HG03039 (cell line): Measurements from ENCODE around the gene CPLX3.

Source experiments
- ATAC-seq: cut with Tn5 transposase; IDR thresholded peaks from one replicate; pipeline ENCODE4 v1.9.1; 2021; ENCODE audit warnings: mild to moderate bottlenecking, moderate library complexity; ENCODE audit not compliant: unreplicated experiment

The CPLX3 gene

GRCh38 chr15:74827614-74828013 is 1.2 kb downstream of the CPLX3 start:
- ATAC-seq, result no peak

GRCh38 chr15:74828835-74829234 is 2.4 kb downstream of the CPLX3 start:
- no peak for ATAC-seq

GRCh38 chr15:74829486-74829885 is 3.1 kb downstream of the CPLX3 start:
- no peak for ATAC-seq

- ATAC-seq, result no peak
Measured at GRCh38 chr15:74829991-74830390, 3.6 kb downstream of the CPLX3 start.

- ATAC-seq, result no peak
Measured at GRCh38 chr15:74830868-74831267, 4.4 kb downstream of the CPLX3 start.

GRCh38 chr15:74831813-74832495 is 5.5 kb downstream of the CPLX3 start:
- ATAC-seq, result no peak

GRCh38 chr15:74832826-74833225 is 6.4 kb downstream of the CPLX3 start:
- ATAC-seq, result no peak

GRCh38 chr15:74833376-74834107 is 7.1 kb downstream of the CPLX3 start:
- no peak for ATAC-seq

- no peak for ATAC-seq
Measured at GRCh38 chr15:74835312-74835823, 8.9 kb downstream of the CPLX3 start.

- no peak for ATAC-seq
Measured at GRCh38 chr15:74836846-74837245, 10.4 kb downstream of the CPLX3 start.

- no peak for ATAC-seq
Measured at GRCh38 chr15:74837482-74838136, 11.2 kb downstream of the CPLX3 start.

- no peak for ATAC-seq
Measured at GRCh38 chr15:74838137-74838516, 11.7 kb downstream of the CPLX3 start.

- ATAC-seq, result no peak
Measured at GRCh38 chr15:74838746-74839525, 12.5 kb downstream of the CPLX3 start.

GRCh38 chr15:74839526-74840395 is 13.3 kb downstream of the CPLX3 start:
- ATAC-seq, result no peak

GRCh38 chr15:74840851-74841775 is 14.7 kb downstream of the CPLX3 start:
- ATAC-seq, result no peak

GRCh38 chr15:74841891-74842373 is 15.5 kb downstream of the CPLX3 start:
- ATAC-seq, result no peak

- ATAC-seq, result peak; percentile 66
Measured at GRCh38 chr15:74842581-74843444, 16.4 kb downstream of the CPLX3 start, which contains the start of gene ULK3. ULK3 (minus strand) TSS chr15:74843156; CDS start chr15:74843105, 51 bp downstream.

GRCh38 chr15:74843445-74843828 is 17.0 kb downstream of the CPLX3 start:
- no peak for ATAC-seq
